Bronchial epithelial cell (primary cell): ENCODE results near the gene MAP7D1. TPM values are rescaled to one million over a fixed set of nuclear protein-coding genes. Genes with fewer than 3 reads are reported as not detected.
A peak's percentile ranks its signal among the peaks of the same experiment; 100 is the strongest.

Source experiments
- DNase-seq: peaks from one replicate; pipeline ENCODE4 v3.0.0-alpha.2; 2010; ENCODE audit warnings: low read depth
- FAIRE-seq: peaks from 2 replicates; lab custom pipeline; 2011; peaks lifted over from hg19 to GRCh38; lab: Jason Lieb, UNC
- H3K27me3 ChIP-seq: 2 replicates; pipeline ENCODE4 v1.5.1; 2011; ENCODE audit warnings: low read length; ENCODE audit not compliant: control insufficient read depth, insufficient read depth
- H3K36me3 ChIP-seq: 2 replicates; pipeline ENCODE4 v1.5.1; 2011; ENCODE audit warnings: low read length; ENCODE audit not compliant: control insufficient read depth, insufficient read depth
- H3K4me3 ChIP-seq: 2 replicates; pipeline ENCODE4 v1.5.1; 2011; ENCODE audit warnings: mild to moderate bottlenecking, low read depth, low read length, control low read depth
- total RNA-seq: library from RNA; depleted of rRNA; stranded (reverse); fragments of >200 nt; gene quantifications from 2 replicates; pipeline ENCODE4 v1.2.1, GENCODE V29; 2014
- TF ChIP-seq, protein P1 (sequence below): IDR thresholded peaks from 2 replicates; pipeline ENCODE4 v1.5.1; 2011; ENCODE audit warnings: mild to moderate bottlenecking, moderate library complexity, low read length, control low read depth, inconsistent platforms; ENCODE audit not compliant: insufficient read depth, severe bottlenecking

MAP7D1 gene
- total RNA-seq, 1 donor from 2014 or later, result 54.5 TPM

DNA sequence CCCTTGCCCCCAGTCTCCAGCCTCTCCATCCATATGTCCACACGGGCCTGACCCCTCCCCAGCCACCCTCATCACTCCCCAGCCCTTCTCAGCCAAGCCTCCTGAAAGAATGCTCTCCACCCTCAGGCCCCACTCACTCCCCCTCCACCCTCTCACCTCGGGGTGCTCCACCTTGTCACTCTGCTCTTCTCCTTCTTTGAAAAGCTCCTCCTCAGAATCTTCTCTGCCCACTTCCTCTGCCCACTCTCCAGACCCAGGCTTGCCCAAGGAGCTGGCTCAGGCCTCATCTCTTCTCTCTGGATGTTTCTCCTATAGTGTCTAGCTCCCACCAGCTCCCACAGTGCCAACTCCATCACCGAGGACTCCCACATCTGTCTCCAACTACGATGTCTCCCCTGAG is 44.8 kb upstream of the MAP7D1 start:
- no peak overlapping the region for H3K4me3 ChIP-seq
- no peaks in the 10 kb centered on the region for H3K27me3 ChIP-seq
- DNase-seq (no peak), FAIRE-seq (no peak)
- no peaks in the 10 kb centered on the region for H3K36me3 ChIP-seq
- TF ChIP-seq, protein P1, sequence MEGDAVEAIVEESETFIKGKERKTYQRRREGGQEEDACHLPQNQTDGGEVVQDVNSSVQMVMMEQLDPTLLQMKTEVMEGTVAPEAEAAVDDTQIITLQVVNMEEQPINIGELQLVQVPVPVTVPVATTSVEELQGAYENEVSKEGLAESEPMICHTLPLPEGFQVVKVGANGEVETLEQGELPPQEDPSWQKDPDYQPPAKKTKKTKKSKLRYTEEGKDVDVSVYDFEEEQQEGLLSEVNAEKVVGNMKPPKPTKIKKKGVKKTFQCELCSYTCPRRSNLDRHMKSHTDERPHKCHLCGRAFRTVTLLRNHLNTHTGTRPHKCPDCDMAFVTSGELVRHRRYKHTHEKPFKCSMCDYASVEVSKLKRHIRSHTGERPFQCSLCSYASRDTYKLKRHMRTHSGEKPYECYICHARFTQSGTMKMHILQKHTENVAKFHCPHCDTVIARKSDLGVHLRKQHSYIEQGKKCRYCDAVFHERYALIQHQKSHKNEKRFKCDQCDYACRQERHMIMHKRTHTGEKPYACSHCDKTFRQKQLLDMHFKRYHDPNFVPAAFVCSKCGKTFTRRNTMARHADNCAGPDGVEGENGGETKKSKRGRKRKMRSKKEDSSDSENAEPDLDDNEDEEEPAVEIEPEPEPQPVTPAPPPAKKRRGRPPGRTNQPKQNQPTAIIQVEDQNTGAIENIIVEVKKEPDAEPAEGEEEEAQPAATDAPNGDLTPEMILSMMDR, result no peak

DNA sequence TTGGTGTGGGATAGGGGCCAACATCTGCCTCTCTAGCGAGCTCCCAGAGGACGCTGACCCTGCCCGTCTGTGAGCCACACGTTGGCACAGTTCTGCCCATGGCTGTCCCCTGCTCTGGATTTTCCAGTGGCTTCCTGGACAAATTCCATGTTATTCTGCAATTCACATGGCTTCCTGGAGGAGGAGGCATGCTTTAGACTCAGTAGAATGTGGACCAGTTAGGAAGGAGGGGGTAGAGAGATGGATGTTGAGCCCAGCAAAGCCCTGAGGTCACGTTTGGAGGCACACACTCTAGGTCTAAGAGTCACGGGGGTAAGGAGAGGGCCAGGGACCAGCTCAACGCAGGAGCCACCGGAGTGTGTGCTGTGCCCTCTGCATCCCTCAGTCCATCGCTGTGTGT is 43.1 kb upstream of the MAP7D1 start:
- no peak overlapping the region for H3K4me3 ChIP-seq
- FAIRE-seq, result no peak
- TF ChIP-seq, protein P1, result no peak

GRCh38 chr1:36114371-36114770 is 41.6 kb upstream of the MAP7D1 start:
- DNase-seq, result no peak
- no peak overlapping the region for H3K4me3 ChIP-seq
- FAIRE-seq, result no peak
- no peaks in the 10 kb centered on the region for H3K27me3 ChIP-seq
- no peaks in the 10 kb centered on the region for H3K36me3 ChIP-seq
- TF ChIP-seq, protein P1, result no peak

More for the DNA sequence above, 43.1 kb upstream of the MAP7D1 start:
- Histone ChIP-seq H3K36me3 (no peaks in the 10 kb centered on the region), H3K27me3 (no peaks in the 10 kb centered on the region)
- no peak for DNase-seq

DNA sequence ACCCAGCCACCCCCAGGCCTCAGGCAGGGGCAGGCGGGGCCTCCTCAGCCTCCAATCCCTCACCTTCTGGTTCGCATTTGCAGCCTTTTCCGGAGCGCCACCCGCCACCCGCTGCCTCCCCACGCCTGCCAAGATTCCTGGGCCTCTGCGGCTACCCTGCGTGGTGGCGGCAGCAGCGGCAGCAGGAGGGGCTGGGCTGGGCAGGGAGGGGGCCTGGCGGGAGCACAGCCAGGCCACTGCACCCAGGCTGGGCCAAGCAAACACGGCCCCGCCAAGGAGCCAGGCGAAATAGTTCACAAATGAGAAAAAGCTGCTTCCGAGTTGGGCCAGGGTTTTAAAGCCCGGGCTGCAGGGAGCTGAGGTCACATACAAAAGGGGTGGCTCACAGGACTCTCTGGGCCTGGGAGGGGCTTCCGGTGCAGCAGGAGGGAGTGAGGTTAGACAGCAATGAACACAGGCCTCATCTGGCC is 40.7 kb upstream of the MAP7D1 start:
- Histone ChIP-seq H3K27me3 (no peaks in the 10 kb centered on the region), H3K36me3 (no peaks in the 10 kb centered on the region), H3K4me3 (no peak overlapping the region)
- TF ChIP-seq, protein P1, result no peak
- DNase-seq, result no peak
- FAIRE-seq, result no peak

DNA sequence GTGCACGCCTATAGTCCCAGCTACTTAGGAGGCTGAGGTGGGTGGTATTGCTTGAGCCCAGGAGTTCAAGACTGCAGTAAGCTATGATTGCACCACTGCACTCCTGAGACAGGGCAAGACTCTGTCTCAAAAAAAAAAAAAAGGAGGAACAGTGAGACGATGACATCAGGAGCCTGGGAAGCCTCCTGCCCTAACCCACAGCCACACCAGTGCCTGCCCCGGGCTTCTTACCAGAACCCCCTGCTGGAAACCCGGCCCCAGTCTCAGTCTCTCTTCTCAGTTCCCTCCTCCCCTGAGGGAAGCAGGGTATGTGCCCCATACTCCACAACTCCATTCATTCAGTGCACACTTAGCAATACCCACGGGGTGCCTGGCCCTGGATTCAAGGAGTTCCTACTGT is 40.0 kb upstream of the MAP7D1 start:
- no peak overlapping the region for H3K4me3 ChIP-seq
- DNase-seq, result peak; percentile 40
- H3K27me3 ChIP-seq, result no peaks in the 10 kb centered on the region
- no peaks in the 10 kb centered on the region for H3K36me3 ChIP-seq
- TF ChIP-seq, protein P1, result no peak
- no peak for FAIRE-seq

DNA sequence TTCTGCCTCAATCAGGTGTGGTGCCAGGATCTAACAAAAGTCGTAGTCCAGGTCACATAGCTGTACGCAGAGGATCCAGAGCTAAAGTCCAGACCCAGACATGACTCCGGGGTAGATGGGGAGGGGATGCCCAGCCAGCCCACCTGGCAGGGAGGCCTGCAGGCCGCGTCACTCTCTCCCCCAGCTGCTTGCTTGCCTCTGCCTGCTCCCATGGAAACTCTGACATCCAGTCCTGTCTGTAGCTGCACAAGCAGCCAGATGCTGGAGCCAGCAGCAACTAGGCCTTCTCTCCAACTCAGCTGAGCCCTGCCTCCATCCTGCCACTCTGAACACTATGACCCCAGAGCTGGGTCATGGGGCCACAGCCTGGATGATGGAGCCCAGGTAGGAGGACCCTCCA is 39.1 kb upstream of the MAP7D1 start:
- DNase-seq, result no peak
- FAIRE-seq, result no peak
- no peak overlapping the region for H3K4me3 ChIP-seq
- TF ChIP-seq, protein P1, result no peak
- H3K36me3 ChIP-seq, result no peaks in the 10 kb centered on the region
- H3K27me3 ChIP-seq, result no peaks in the 10 kb centered on the region
